HCT116 (cell line): ENCODE data around the gene DDN. TPM values are rescaled to one million over a fixed set of nuclear protein-coding genes. Genes with fewer than 3 reads are reported as not detected.

Source experiments
- ATAC-seq: fragments of 200-7000 bp; cut with Tn5 transposase; 2 replicates; pipeline ENCODE4 v1.9.1; 2020; ENCODE audit warnings: mild to moderate bottlenecking, moderate library complexity
- BruUV-seq: library from RNA; stranded (reverse); fragments of 400-500 nt; replicated peaks from 2 replicates; lab custom pipeline; 2021; lab: Mats Ljungman, UMichigan
- CTCF ChIA-PET: fragments of 300-600 bp; sonication (Branson Sonifier 250); formaldehyde crosslinking; loops from one replicate; lab custom pipeline; 2021; ENCODE audit warnings: antibody characterized with exemption; lab: Charles Lee
- POLR2A ChIA-PET: fragments of 300-600, 350-600 bp; sonication (Branson Sonifier 250); formaldehyde crosslinking; loops from one replicate; lab custom pipeline; 2021; ENCODE audit warnings: antibody characterized with exemption; lab: Charles Lee
- RAD21 ChIA-PET, 2 experiments: fragments of 300-600 bp; sonication (Branson Sonifier 250); formaldehyde crosslinking; loops; one replicate each; lab custom pipeline; 2023; ENCODE audit warnings: low total read pairs in 2 of 2; ENCODE audit not compliant: uncharacterized antibody in 2 of 2, unreplicated experiment in 2 of 2, low non-redundant PET in 1 of 2; lab: Charles Lee
- DNase-seq: peaks from one replicate; pipeline ENCODE4 v3.0.0-alpha.2; 2010; ENCODE audit warnings: low read depth, low spot score
- H2AFZ ChIP-seq: fragments of 200-600 bp; shearing (Covaris generic), sonication (generic); 2 replicates; pipeline ENCODE4 v1.6.1; 2017; ENCODE audit warnings: low read depth, mixed run types, mixed read lengths, antibody characterized with exemption, low read length; ENCODE audit not compliant: poor library complexity, severe bottlenecking
- H3K27ac ChIP-seq: 2 replicates; pipeline ENCODE4 v1.5.1; 2012; ENCODE audit warnings: low read depth, low read length
- H3K27me3 ChIP-seq: fragments of 200-600 bp; sonication (generic); 2 replicates; pipeline ENCODE4 v1.6.1; 2016; ENCODE audit warnings: mixed run types, low read length, mixed read lengths; ENCODE audit not compliant: insufficient read depth
- H3K36me3 ChIP-seq, 2 experiments: fragments of 200-500 bp in 1 of 2; fragments of 200-600 bp in 1 of 2; sonication (Bioruptor generic) in 1 of 2; sonication (generic) in 1 of 2; 2 replicates each; pipeline versions ENCODE4 v1.5.1 to v1.6.1; 2014 to 2016; ENCODE audit warnings: low read length in 2 of 2, inconsistent platforms in 1 of 2, mixed read lengths in 1 of 2, mixed run types in 1 of 2; ENCODE audit not compliant: insufficient read depth in 2 of 2, control insufficient read depth in 1 of 2
- H3K4me1 ChIP-seq, 2 experiments: fragments of 200-600 bp in 1 of 2; sonication (generic) in 1 of 2; 2 replicates each; pipeline versions ENCODE4 v1.5.1 to v1.6.1; 2012 to 2017; ENCODE audit warnings: low read length in 2 of 2, inconsistent platforms in 1 of 2, mild to moderate bottlenecking in 1 of 2, mixed read lengths in 1 of 2, mixed run types in 1 of 2, moderate library complexity in 1 of 2; ENCODE audit not compliant: insufficient read depth in 2 of 2, control insufficient read depth in 1 of 2
- H3K4me2 ChIP-seq: fragments of 200-600 bp; sonication (generic); 2 replicates; pipeline ENCODE4 v1.6.1; 2017; ENCODE audit warnings: mixed run types, low read length, mixed read lengths
- H3K4me3 ChIP-seq, 2 experiments: fragments of 200-600 bp in 1 of 2; sonication (generic) in 1 of 2; replicated peaks in 1 of 2; 2 replicates each; pipeline ENCODE4 v1.5.1; 2011 to 2016; ENCODE audit warnings: low read length in 2 of 2, control low read depth in 1 of 2, low read depth in 1 of 2, mild to moderate bottlenecking in 1 of 2, mixed read lengths in 1 of 2, mixed run types in 1 of 2
- H3K79me2 ChIP-seq: fragments of 200-600 bp; sonication (generic); 2 replicates; pipeline ENCODE4 v1.6.1; 2017; ENCODE audit warnings: mild to moderate bottlenecking, mixed run types, low read length, moderate library complexity, mixed read lengths; ENCODE audit not compliant: insufficient read depth
- H3K9ac ChIP-seq: fragments of 200-600 bp; sonication (generic); 2 replicates; pipeline ENCODE4 v1.6.1; 2016; ENCODE audit warnings: low read length, mixed read lengths
- H3K9me2 ChIP-seq: fragments of 200-600 bp; sonication (generic), shearing (Covaris generic); 2 replicates; pipeline ENCODE4 v1.6.1; 2017; ENCODE audit warnings: mixed run types, mild to moderate bottlenecking, moderate library complexity; ENCODE audit not compliant: insufficient read depth
- H3K9me3 ChIP-seq, 2 experiments: fragments of 200-500 bp in 1 of 2; fragments of 200-600 bp in 1 of 2; sonication (Bioruptor generic) in 1 of 2; sonication (generic) in 1 of 2; 2 replicates each; pipeline ENCODE4 v1.6.1; 2014 to 2017; ENCODE audit warnings: low read length in 2 of 2, mixed read lengths in 2 of 2, inconsistent platforms in 1 of 2, low read depth in 1 of 2, mild to moderate bottlenecking in 1 of 2, mixed run types in 1 of 2, moderate library complexity in 1 of 2; ENCODE audit not compliant: control insufficient read depth in 1 of 2, insufficient read depth in 1 of 2
- H4K20me1 ChIP-seq: fragments of 200-600 bp; sonication (generic), shearing (Covaris generic); 2 replicates; pipeline ENCODE4 v1.6.1; 2017; ENCODE audit warnings: mixed run types, mild to moderate bottlenecking, moderate library complexity; ENCODE audit not compliant: insufficient read depth
- ATF3 ChIP-seq: IDR thresholded peaks from 2 replicates; pipeline ENCODE4 v1.6.1; 2012
- CEBPB ChIP-seq: IDR thresholded peaks from 2 replicates; pipeline ENCODE4 v1.6.1; 2012; ENCODE audit warnings: low read depth
- FOSL1 ChIP-seq: IDR thresholded peaks from 2 replicates; pipeline ENCODE4 v1.6.1; 2012; ENCODE audit warnings: low read depth
- POLR2A ChIP-seq: IDR thresholded peaks from 2 replicates; pipeline ENCODE4 v1.7.0; 2011; ENCODE audit warnings: borderline replicate concordance; ENCODE audit not compliant: insufficient read depth, insufficient read length; ENCODE audit errors: extremely low read depth
- POLR2AphosphoS5 ChIP-seq: IDR thresholded peaks from 2 replicates; pipeline ENCODE4 v1.6.1; 2011; ENCODE audit warnings: mild to moderate bottlenecking, low read depth, low read length, moderate library complexity
- SIN3A ChIP-seq: IDR thresholded peaks from 2 replicates; pipeline ENCODE4 v1.6.1; 2012; ENCODE audit warnings: low read depth
- SP1 ChIP-seq: IDR thresholded peaks from 2 replicates; pipeline ENCODE4 v1.6.1; 2012; ENCODE audit warnings: low read depth
- TCF7L2 ChIP-seq: IDR thresholded peaks from 2 replicates; pipeline ENCODE4 v1.7.0; 2011; ENCODE audit warnings: borderline replicate concordance, inconsistent platforms; ENCODE audit not compliant: insufficient read depth, insufficient read length; ENCODE audit errors: extremely low read depth
- YY1 ChIP-seq: IDR thresholded peaks from 2 replicates; pipeline ENCODE4 v1.6.1; 2011; ENCODE audit warnings: low read length, low read depth, moderate library complexity, mild to moderate bottlenecking; ENCODE audit not compliant: insufficient replicate concordance; ENCODE audit errors: extremely low read depth
- ZBTB33 ChIP-seq: IDR thresholded peaks from 2 replicates; pipeline ENCODE4 v1.6.1; 2011; ENCODE audit warnings: mild to moderate bottlenecking, low read length, moderate library complexity; ENCODE audit not compliant: insufficient replicate concordance; ENCODE audit errors: extremely low read depth
- ZFX ChIP-seq: fragments of 450-650 bp; IDR thresholded peaks from 2 replicates; pipeline ENCODE4 v1.6.1; 2017
- ZNF274 ChIP-seq: fragments of 200-500 bp; sonication (Bioruptor generic); IDR thresholded peaks from 2 replicates; pipeline ENCODE4 v1.6.1; 2014; ENCODE audit warnings: mild to moderate bottlenecking, low read depth, low read length, inconsistent platforms
- intact Hi-C: fragments of 100-400 bp; cut with micrococcal nuclease; formaldehyde crosslinking; loops from 2 replicates; pipeline ENCODE4 v1.10.0; 2022
- total RNA-seq: library from RNA; stranded (reverse); gene quantifications from one replicate; pipeline ENCODE4 v1.2.1, GENCODE V29; 2021; ENCODE audit not compliant: unreplicated experiment
- TF ChIP-seq, protein P1 (sequence below): IDR thresholded peaks from 2 replicates; pipeline ENCODE4 v1.6.1; 2012

The DDN gene
- total RNA-seq, 1 experiment from 2014 or later: 8.1 TPM

DNA sequence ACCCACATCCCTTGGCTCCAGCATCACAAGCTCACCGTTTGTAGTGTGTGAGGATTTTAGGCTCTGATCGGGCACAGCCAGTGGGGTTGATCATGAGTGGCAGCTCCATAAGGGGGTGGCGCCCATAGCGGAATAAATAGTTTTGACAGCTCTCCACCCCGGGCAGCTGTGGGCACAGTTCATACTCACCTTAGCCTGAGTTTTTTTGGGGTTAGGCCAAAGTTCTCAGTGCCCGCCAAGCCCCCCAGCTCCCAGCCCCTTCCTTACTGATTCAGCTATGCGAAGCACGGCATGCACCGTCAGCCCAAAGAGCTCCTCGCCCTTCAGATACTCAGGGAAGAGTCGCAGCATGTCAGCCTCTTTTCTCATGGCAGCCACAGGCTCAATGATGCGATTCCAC lies 25.4 kb upstream of the DDN start (continued):
- TF ChIP-seq YY1: no peak
- no peak for TF ChIP-seq ZBTB33
- TF ChIP-seq CEBPB: no peak

GRCh38 chr12:49023812-49024211 lies 24.6 kb upstream of the DDN start:
- DNase-seq: no peak
- ChIA-PET CTCF (interaction anchor here (1.4 kb wide), 1 partner anchor 20 kb away, joined by 4 read pairs; no protein-coding TSS in a partner anchor), POLR2A (no interaction called here), RAD21 (no interaction called here)
- H3K79me2 ChIP-seq: peaks cover 14% of the 10 kb centered on the region; the same call in 1 of the 2 replicates
- no peak overlapping the region for H3K9ac ChIP-seq
- no peak overlapping the region for H3K4me3 ChIP-seq
- H3K36me3 ChIP-seq: peaks cover 44 to 52% of the 10 kb centered on the region in 2 experiments
- no peaks in the 10 kb centered on the region for H4K20me1 ChIP-seq
- no peak overlapping the region for H3K27ac ChIP-seq
- intact Hi-C loops: no loop called here
- no peaks in the 10 kb centered on the region for H3K9me3 ChIP-seq
- H3K4me1 ChIP-seq: peaks cover 0 to 12% of the 10 kb centered on the region in 2 experiments; a peak in 2 of 4 replicates
- no peaks in the 10 kb centered on the region for H3K27me3 ChIP-seq
- no peak overlapping the region for H2AFZ ChIP-seq
- ATAC-seq: no peak
- H3K9me2 ChIP-seq: no peaks in the 10 kb centered on the region
- TF ChIP-seq FOSL1: no peak
- TF ChIP-seq SP1: no peak
- TF ChIP-seq ATF3: no peak
- TF ChIP-seq TCF7L2: no peak
- TF ChIP-seq SIN3A: no peak
- no peak for TF ChIP-seq YY1
- no peak for TF ChIP-seq ZBTB33
- TF ChIP-seq ZFX: no peak
- no peak for TF ChIP-seq CEBPB
- TF ChIP-seq ZNF274: no peak
- TF ChIP-seq, protein P1, sequence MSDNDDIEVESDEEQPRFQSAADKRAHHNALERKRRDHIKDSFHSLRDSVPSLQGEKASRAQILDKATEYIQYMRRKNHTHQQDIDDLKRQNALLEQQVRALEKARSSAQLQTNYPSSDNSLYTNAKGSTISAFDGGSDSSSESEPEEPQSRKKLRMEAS: no peak
- TF ChIP-seq POLR2AphosphoS5: no peak
- TF ChIP-seq POLR2A: no peak
- BruUV-seq: no TSS peak
- H3K4me2 ChIP-seq: no peak overlapping the region
